ENCODE results near the gene DDX39B. TPM values are rescaled to one million over a fixed set of nuclear protein-coding genes. Genes with fewer than 3 reads are reported as not detected.
A peak's percentile ranks its signal among the peaks of the same experiment; 100 is the strongest.

Gene DDX39B
- total and polyA plus RNA-seq, 9 of the 15 experiments (the other 6 are each of a cell fraction or from before 2014, with no cell fraction given), result 479 to 869 (median 592) TPM

- TF ChIP-seq CBX2 (IDR thresholded peaks at IDR 0.05; ENCODE audit: insufficient read depth, low read length, poor library complexity, severe bottlenecking), result no peak
- TF ChIP-seq HNRNPK (IDR thresholded peaks at IDR 0.05; ENCODE audit: low read depth, low read length, poor library complexity, severe bottlenecking), result no peak
- peak; percentile 64 for TF ChIP-seq MTA2 (IDR thresholded peaks at IDR 0.05; ENCODE audit: low read depth)
- no peak for TF ChIP-seq ASH1L (IDR thresholded peaks at IDR 0.05; ENCODE audit: borderline replicate concordance, low read depth, partially characterized antibody)
- TF ChIP-seq NKRF (IDR thresholded peaks at IDR 0.05; ENCODE audit: borderline replicate concordance), result peak; percentile 50; the same call in 1 of the 2 replicates
- no peak for TF ChIP-seq CBX3 (IDR thresholded peaks at IDR 0.05; ENCODE audit: borderline replicate concordance in 1 of 2, low read length in 2 of 2)
- TF ChIP-seq ATF1 (CRISPR knock-in tag; IDR thresholded peaks at IDR 0.05), result no peak
- TF ChIP-seq ATF1 (tag; IDR thresholded peaks at IDR 0.05), result peak; percentile 36; the same call in 1 of the 2 replicates
- TF ChIP-seq HDGF (IDR thresholded peaks at IDR 0.05), result 0 out of 2 replicates have a peak, but pooled peaks have one; percentile 66
- TF ChIP-seq BCOR (IDR thresholded peaks at IDR 0.05), result no peak
- no peak for TF ChIP-seq ZNF785 (CRISPR knock-in tag; IDR thresholded peaks at IDR 0.05)
- no peak for TF ChIP-seq SNRNP70 (optimal IDR thresholded peaks at IDR 0.05; ENCODE audit: low read depth, low read length)
- no peak for TF ChIP-seq ZKSCAN1 (IDR thresholded peaks at IDR 0.05; ENCODE audit: low read depth, low read length)
- TF ChIP-seq ZNF584 (CRISPR knock-in tag; IDR thresholded peaks at IDR 0.05; ENCODE audit: low read depth), result no peak
- peak in 1 of 2 experiments; percentile 31; a peak in 2 of 4 replicates for TF ChIP-seq SIN3A (IDR thresholded peaks at IDR 0.05; ENCODE audit: borderline replicate concordance in 2 of 2, control insufficient read depth in 1 of 2, low read depth in 2 of 2, low read length in 2 of 2)
- 0 out of 4 replicates have a peak, but pooled peaks of 1 of the 2 experiments have one; percentile 56 for TF ChIP-seq TBL1XR1 (IDR thresholded peaks at IDR 0.05; ENCODE audit: low read length in 2 of 2)
- TF ChIP-seq NRF1 (conservative IDR thresholded peaks at IDR 0.05 in 1 of 2, IDR thresholded peaks at IDR 0.05 in 1 of 2), result 0 out of 4 replicates have a peak, but pooled peaks of 1 of the 2 experiments have one; percentile 25
- no peak for TF ChIP-seq NR4A1 (CRISPR knock-in tag; IDR thresholded peaks at IDR 0.05)
- no peak for TF ChIP-seq NR4A1 (tag; IDR thresholded peaks at IDR 0.05)
- TF ChIP-seq ZBTB7A (IDR thresholded peaks at IDR 0.05; ENCODE audit: borderline replicate concordance, control insufficient read depth, low read depth, low read length), result peak; percentile 65; the same call in 1 of the 2 replicates
- peak; percentile 89 for TF ChIP-seq ARID1B (IDR thresholded peaks at IDR 0.05)
- TF ChIP-seq, protein P1, sequence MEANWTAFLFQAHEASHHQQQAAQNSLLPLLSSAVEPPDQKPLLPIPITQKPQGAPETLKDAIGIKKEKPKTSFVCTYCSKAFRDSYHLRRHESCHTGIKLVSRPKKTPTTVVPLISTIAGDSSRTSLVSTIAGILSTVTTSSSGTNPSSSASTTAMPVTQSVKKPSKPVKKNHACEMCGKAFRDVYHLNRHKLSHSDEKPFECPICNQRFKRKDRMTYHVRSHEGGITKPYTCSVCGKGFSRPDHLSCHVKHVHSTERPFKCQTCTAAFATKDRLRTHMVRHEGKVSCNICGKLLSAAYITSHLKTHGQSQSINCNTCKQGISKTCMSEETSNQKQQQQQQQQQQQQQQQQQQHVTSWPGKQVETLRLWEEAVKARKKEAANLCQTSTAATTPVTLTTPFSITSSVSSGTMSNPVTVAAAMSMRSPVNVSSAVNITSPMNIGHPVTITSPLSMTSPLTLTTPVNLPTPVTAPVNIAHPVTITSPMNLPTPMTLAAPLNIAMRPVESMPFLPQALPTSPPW (CRISPR knock-in tag; IDR thresholded peaks at IDR 0.05), result peak; percentile 64
- TF ChIP-seq MBD2 (IDR thresholded peaks at IDR 0.05; ENCODE audit: borderline replicate concordance, low read depth), result peak; percentile 60; the same call in 1 of the 2 replicates
- TF ChIP-seq ZBTB8A (IDR thresholded peaks at IDR 0.05; ENCODE audit: partially characterized antibody), result no peak
- TF ChIP-seq USF2 (CRISPR knock-in tag; IDR thresholded peaks at IDR 0.05), result 0 out of 2 replicates have a peak, but pooled peaks have one; percentile 16
Measured at GRCh38 chr6:31490115-31490873, 51.5 kb downstream of the DDX39B start (continued).
